ENCODE results near the gene BUD31. TPM values are rescaled to one million over a fixed set of nuclear protein-coding genes. Genes with fewer than 3 reads are reported as not detected.

The BUD31 gene
- total RNA-seq, 1 experiment from 2014 or later, result 154 TPM

DNA sequence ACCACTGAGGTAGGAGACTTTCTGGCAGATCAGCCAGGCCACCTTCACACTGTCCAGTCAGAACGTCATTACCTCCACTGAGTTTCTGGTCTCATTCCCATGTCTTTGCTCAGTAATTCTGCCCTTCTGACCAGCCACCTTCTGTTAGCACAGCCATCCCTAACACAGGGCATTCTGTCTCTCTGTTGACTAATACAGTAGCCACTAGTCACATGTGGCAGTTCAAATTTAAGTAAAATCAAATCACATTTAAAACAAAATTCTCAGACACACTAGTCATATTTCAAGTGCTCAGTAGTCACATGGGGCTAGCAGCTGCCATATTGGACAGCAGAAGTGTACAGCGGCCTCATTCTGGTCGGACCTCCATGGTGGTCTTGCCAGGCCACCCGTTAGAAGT lies 37.3 kb downstream of the BUD31 start:
- no peaks in the 10 kb centered on the region for H3K27me3 ChIP-seq (ENCODE audit: insufficient read depth, low read length)
- TF ChIP-seq CEBPB (IDR thresholded peaks at IDR 0.05; ENCODE audit: low read depth) (no peak), ELF1 (IDR thresholded peaks at IDR 0.05; ENCODE audit: borderline replicate concordance, low read depth) (no peak), ATF3 (IDR thresholded peaks at IDR 0.05) (no peak), ZFX (IDR thresholded peaks at IDR 0.05) (no peak), POLR2A (IDR thresholded peaks at IDR 0.05; ENCODE audit: borderline replicate concordance, extremely low read depth, insufficient read depth, insufficient read length) (no peak), SRF (IDR thresholded peaks at IDR 0.05; ENCODE audit: low read depth) (no peak), EGR1 (IDR thresholded peaks at IDR 0.05; ENCODE audit: low read depth) (no peak), RAD21 (IDR thresholded peaks at IDR 0.05; ENCODE audit: low read depth) (no peak), EZH2 (IDR thresholded peaks at IDR 0.05) (no peak), POLR2AphosphoS5 (IDR thresholded peaks at IDR 0.05; ENCODE audit: low read depth, low read length) (no peak), EZH2phosphoT487 (IDR thresholded peaks at IDR 0.05; ENCODE audit: borderline replicate concordance) (no peak), MAX (IDR thresholded peaks at IDR 0.05) (no peak)
- TF ChIP-seq, protein P1, sequence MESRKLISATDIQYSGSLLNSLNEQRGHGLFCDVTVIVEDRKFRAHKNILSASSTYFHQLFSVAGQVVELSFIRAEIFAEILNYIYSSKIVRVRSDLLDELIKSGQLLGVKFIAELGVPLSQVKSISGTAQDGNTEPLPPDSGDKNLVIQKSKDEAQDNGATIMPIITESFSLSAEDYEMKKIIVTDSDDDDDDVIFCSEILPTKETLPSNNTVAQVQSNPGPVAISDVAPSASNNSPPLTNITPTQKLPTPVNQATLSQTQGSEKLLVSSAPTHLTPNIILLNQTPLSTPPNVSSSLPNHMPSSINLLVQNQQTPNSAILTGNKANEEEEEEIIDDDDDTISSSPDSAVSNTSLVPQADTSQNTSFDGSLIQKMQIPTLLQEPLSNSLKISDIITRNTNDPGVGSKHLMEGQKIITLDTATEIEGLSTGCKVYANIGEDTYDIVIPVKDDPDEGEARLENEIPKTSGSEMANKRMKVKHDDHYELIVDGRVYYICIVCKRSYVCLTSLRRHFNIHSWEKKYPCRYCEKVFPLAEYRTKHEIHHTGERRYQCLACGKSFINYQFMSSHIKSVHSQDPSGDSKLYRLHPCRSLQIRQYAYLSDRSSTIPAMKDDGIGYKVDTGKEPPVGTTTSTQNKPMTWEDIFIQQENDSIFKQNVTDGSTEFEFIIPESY (IDR thresholded peaks at IDR 0.05; ENCODE audit: extremely low read depth, insufficient replicate concordance, low read length), result no peak
- ATAC-seq, result no peak

More for the DNA sequence above, 37.3 kb downstream of the BUD31 start:
- intact Hi-C loops (cut with micrococcal nuclease), result no loop called here
- POLR2A ChIA-PET, result no interaction called here
- BruUV-seq (replicated peaks), result no TSS peak
- Histone ChIP-seq H3K79me2 (ENCODE audit: insufficient read depth, low read length) (peaks cover 38% of the 10 kb centered on the region), H3K36me3 (ENCODE audit: control insufficient read depth in 1 of 2, insufficient read depth in 2 of 2, low read length in 2 of 2) (peaks cover 52% of the 10 kb centered on the region in 2 experiments; a peak in 3 of 4 replicates), H3K9ac (ENCODE audit: low read length) (no peak overlapping the region), H3K9me2 (ENCODE audit: insufficient read depth) (no peaks in the 10 kb centered on the region), H3K4me1 (ENCODE audit: control insufficient read depth in 1 of 2, insufficient read depth in 2 of 2, low read length in 2 of 2) (no peaks in the 10 kb centered on the region), H4K20me1 (ENCODE audit: insufficient read depth) (no peaks in the 10 kb centered on the region), H3K9me3 (ENCODE audit: control insufficient read depth in 1 of 2, insufficient read depth in 1 of 2, low read depth in 1 of 2, low read length in 2 of 2) (no peaks in the 10 kb centered on the region), H3K4me3 (replicated peaks in 1 of 2; ENCODE audit: low read depth in 1 of 2, low read length in 2 of 2) (no peak overlapping the region), H2AFZ (ENCODE audit: low read depth, low read length, poor library complexity, severe bottlenecking) (no peak overlapping the region), H3K27ac (ENCODE audit: low read depth, low read length) (no peak overlapping the region), H3K4me2 (ENCODE audit: low read length) (no peak overlapping the region)
- RAD21 ChIA-PET (ENCODE audit: low non-redundant PET in 1 of 2, low total read pairs in 2 of 2, uncharacterized antibody in 2 of 2, unreplicated experiment in 2 of 2), result no interaction called here
- CTCF ChIA-PET, result no interaction called here
- no peak for DNase-seq (ENCODE audit: low read depth, low spot score)

Measured in HCT116 (cell line).